OCI-M2 (cell line): Measurements from ENCODE around the gene BEND5.

Source experiments
- DNase-seq: peaks from one replicate; lab custom pipeline; 2025; ENCODE audit not compliant: unreplicated experiment; lab: John Stamatoyannopoulos, UW

The BEND5 gene

GRCh38 chr1:48726139-48726538 is 50.6 kb downstream of the BEND5 start:
- DNase-seq, result no peak

GRCh38 chr1:48725341-48726046 is 51.2 kb downstream of the BEND5 start:
- DNase-seq, result no peak

GRCh38 chr1:48720929-48721328 is 55.8 kb downstream of the BEND5 start:
- DNase-seq, result no peak

- no peak for DNase-seq
Measured at GRCh38 chr1:48718705-48719104, 58.0 kb downstream of the BEND5 start.

- DNase-seq, result no peak
Measured at GRCh38 chr1:48718116-48718630, 58.5 kb downstream of the BEND5 start.

- DNase-seq, result no peak
Measured at GRCh38 chr1:48717082-48717481, 59.6 kb downstream of the BEND5 start.

- no peak for DNase-seq
Measured at GRCh38 chr1:48715921-48716320, 60.8 kb downstream of the BEND5 start.

- no peak for DNase-seq
Measured at GRCh38 chr1:48710915-48711314, 65.8 kb downstream of the BEND5 start.

- DNase-seq, result no peak
Measured at GRCh38 chr1:48710318-48710717, 66.4 kb downstream of the BEND5 start.

GRCh38 chr1:48704736-48705135 is 72.0 kb downstream of the BEND5 start:
- no peak for DNase-seq

GRCh38 chr1:48701445-48701844 is 75.2 kb downstream of the BEND5 start:
- no peak for DNase-seq

GRCh38 chr1:48697066-48697707 is 79.5 kb downstream of the BEND5 start:
- DNase-seq, result no peak

- DNase-seq, result no peak
Measured at GRCh38 chr1:48695161-48695560, 81.5 kb downstream of the BEND5 start.

- DNase-seq, result no peak
Measured at GRCh38 chr1:48693674-48694320, 82.9 kb downstream of the BEND5 start.

- DNase-seq, result no peak
Measured at GRCh38 chr1:48693180-48693579, 83.5 kb downstream of the BEND5 start.

GRCh38 chr1:48692235-48692634 is 84.5 kb downstream of the BEND5 start:
- DNase-seq, result no peak

- no peak for DNase-seq
Measured at GRCh38 chr1:48691429-48692001, 85.2 kb downstream of the BEND5 start.

GRCh38 chr1:48688102-48688760 is 88.5 kb downstream of the BEND5 start:
- DNase-seq, result no peak

- no peak for DNase-seq
Measured at GRCh38 chr1:48687282-48688045, 89.2 kb downstream of the BEND5 start.

GRCh38 chr1:48686159-48686558 is 90.5 kb downstream of the BEND5 start:
- DNase-seq, result no peak
